Measurements from ENCODE around the gene RHOU. TPM values are rescaled to one million over a fixed set of nuclear protein-coding genes. Genes with fewer than 3 reads are reported as not detected.

The RHOU gene
- total RNA-seq, 1 donor from 2014 or later, result 0.53 TPM

GRCh38 chr1:228763561-228763960 is 28.3 kb downstream of the RHOU start:
- Histone ChIP-seq H3K36me3 (ENCODE audit: control insufficient read depth, insufficient read depth, low read length) (no peaks in the 10 kb centered on the region), H3K27me3 (ENCODE audit: control insufficient read depth, insufficient read depth, low read length) (no peaks in the 10 kb centered on the region), H3K4me3 (ENCODE audit: low read depth, low read length) (no peak overlapping the region)
- TF ChIP-seq CTCF (IDR thresholded peaks at IDR 0.05; ENCODE audit: insufficient read depth, low read length, severe bottlenecking), result no peak
- DNase-seq (ENCODE audit: low read depth) (no peak), FAIRE-seq (no peak)

- no peak for TF ChIP-seq CTCF (IDR thresholded peaks at IDR 0.05; ENCODE audit: insufficient read depth, low read length, severe bottlenecking)
- no peak for DNase-seq (ENCODE audit: low read depth)
- no peaks in the 10 kb centered on the region for H3K36me3 ChIP-seq (ENCODE audit: control insufficient read depth, insufficient read depth, low read length)
- no peak for FAIRE-seq
- no peaks in the 10 kb centered on the region for H3K27me3 ChIP-seq (ENCODE audit: control insufficient read depth, insufficient read depth, low read length)
- H3K4me3 ChIP-seq (ENCODE audit: low read depth, low read length), result no peak overlapping the region
These were observed 30.1 kb downstream of the RHOU start for GRCh38 chr1:228765168-228765946.

- TF ChIP-seq CTCF (IDR thresholded peaks at IDR 0.05; ENCODE audit: insufficient read depth, low read length, severe bottlenecking), result no peak
- DNase-seq (ENCODE audit: low read depth), result no peak
- Histone ChIP-seq H3K27me3 (ENCODE audit: control insufficient read depth, insufficient read depth, low read length) (no peaks in the 10 kb centered on the region), H3K4me3 (ENCODE audit: low read depth, low read length) (no peak overlapping the region), H3K36me3 (ENCODE audit: control insufficient read depth, insufficient read depth, low read length) (no peaks in the 10 kb centered on the region)
- FAIRE-seq, result no peak
These were observed 31.5 kb downstream of the RHOU start for GRCh38 chr1:228766788-228767187.

GRCh38 chr1:228767636-228768354 is 32.5 kb downstream of the RHOU start:
- no peak for TF ChIP-seq CTCF (IDR thresholded peaks at IDR 0.05; ENCODE audit: insufficient read depth, low read length, severe bottlenecking)
- Histone ChIP-seq H3K4me3 (ENCODE audit: low read depth, low read length) (no peak overlapping the region), H3K27me3 (ENCODE audit: control insufficient read depth, insufficient read depth, low read length) (no peaks in the 10 kb centered on the region), H3K36me3 (ENCODE audit: control insufficient read depth, insufficient read depth, low read length) (no peaks in the 10 kb centered on the region)
- no peak for DNase-seq (ENCODE audit: low read depth)
- FAIRE-seq, result no peak

GRCh38 chr1:228768355-228769000 is 33.2 kb downstream of the RHOU start:
- FAIRE-seq, result no peak
- Histone ChIP-seq H3K4me3 (ENCODE audit: low read depth, low read length) (no peak overlapping the region), H3K27me3 (ENCODE audit: control insufficient read depth, insufficient read depth, low read length) (no peaks in the 10 kb centered on the region), H3K36me3 (ENCODE audit: control insufficient read depth, insufficient read depth, low read length) (no peaks in the 10 kb centered on the region)
- TF ChIP-seq CTCF (IDR thresholded peaks at IDR 0.05; ENCODE audit: insufficient read depth, low read length, severe bottlenecking), result no peak
- no peak for DNase-seq (ENCODE audit: low read depth)

All from bronchial epithelial cell (primary cell).